SHP77 (cell line): Measurements from ENCODE around the gene LURAP1L.

Experiments
- DNase-seq, 2 experiments: peaks; one replicate each; lab custom pipeline; 2025; lab: John Stamatoyannopoulos, UW

LURAP1L gene

DNA sequence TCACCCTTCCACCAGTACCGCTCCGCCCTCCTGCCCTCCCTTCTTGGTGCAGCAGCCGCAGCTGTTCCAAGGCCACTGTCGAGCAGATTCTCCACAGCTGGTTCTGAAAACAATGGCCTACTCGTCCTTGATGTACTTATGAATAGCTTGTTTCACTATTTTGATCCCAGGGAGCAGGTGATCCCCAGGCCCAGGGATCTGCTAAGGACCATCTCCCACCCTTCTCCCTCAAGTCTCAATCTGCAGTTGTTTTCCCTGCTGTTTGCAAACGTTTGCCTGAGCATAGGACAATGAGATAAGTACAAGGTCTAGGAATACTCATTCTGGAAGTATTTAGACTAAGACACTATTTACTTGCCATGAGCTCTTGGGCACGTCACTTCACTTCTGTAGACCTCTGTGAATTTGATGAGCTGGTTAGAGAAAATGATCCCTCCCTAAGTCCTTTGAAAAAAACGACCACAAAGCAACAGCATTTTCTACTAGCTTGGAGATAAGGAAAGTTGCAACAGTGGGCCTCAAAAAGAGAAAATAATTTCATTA, 1.8 kb downstream of the LURAP1L start:
- peak in 1 of 2 experiments; percentile 80 for DNase-seq

DNA sequence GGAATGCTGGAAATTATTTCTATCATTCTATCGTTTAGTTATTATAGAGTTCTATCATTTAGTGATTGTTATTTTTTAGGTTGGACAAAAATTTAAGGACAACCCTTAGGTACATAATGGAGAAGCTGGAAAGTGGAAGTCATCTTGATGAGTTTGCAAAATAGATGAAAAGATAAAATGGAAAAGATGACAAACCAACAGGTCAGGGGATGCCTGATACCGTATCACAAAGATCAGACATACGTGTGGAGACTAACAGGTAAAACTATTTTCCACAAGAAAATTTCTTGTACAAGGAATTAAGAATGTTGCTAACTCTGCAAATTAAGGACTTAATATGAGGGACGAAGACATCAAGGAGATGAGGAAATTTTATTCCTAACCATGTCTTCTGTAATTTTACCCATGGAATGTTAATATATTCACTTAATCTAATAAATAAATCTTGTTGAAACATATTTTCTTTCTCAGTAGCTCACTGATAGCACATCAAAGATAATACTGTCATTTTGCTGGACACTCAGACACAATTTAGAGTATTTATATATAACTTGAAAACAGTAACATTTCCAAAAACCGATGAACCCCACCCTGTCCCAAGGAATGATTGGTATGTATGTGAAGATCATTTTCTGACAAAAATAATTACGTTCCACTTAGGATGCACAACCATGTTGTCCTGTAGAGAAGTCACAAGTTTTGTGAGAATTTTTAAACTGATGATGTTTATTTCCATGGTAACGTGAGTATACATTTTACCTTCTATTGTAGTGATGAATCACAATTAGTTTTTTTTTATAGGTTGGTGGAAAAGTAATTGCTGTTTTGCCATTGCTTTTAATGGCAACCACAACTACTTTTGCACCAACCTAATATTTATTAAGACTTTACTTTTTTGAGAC, 2.6 kb downstream of the LURAP1L start:
- DNase-seq: no peak

DNA sequence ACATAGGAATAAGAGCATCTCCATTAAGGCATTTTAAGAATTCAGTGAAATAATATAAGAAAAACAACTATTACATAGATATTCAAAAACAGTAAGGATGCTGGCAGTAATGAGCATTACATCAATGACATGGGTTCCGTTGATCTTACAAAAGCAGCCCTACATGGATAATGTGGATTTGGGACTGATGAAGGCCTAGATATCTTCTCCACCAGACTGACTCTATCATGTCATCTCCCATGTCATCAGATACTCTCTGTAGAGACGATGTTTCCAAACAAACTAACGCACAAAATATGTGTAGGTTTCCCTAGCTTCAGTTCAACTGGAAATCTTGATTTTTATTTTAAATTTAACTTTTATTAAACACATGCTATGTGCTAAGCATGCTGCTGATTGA, 3.6 kb downstream of the LURAP1L start:
- DNase-seq: no peak

DNA sequence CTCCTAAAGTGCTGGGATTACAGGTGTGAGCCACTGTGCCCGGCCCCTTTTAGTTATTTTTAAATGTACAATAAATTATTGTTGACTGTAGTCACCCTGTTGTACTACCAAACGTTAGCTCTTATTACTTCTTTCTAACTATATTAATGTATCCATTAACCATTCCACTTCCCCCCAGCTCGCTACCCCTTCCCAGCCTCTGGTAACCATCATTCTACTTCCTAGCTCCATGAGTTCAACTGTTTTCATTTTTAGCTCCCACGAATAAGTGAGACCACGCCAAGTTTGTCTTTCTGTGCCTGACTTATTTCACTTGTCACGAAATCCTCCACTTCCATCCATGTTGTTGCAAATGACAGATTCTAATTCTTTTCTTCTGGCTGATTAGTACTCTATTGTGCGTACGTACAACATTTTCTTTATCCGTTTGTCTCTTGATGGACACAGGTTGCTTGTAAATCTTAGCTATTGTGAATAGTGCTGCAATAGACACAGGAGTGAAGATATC, 6.5 kb downstream of the LURAP1L start:
- DNase-seq: no peak

DNA sequence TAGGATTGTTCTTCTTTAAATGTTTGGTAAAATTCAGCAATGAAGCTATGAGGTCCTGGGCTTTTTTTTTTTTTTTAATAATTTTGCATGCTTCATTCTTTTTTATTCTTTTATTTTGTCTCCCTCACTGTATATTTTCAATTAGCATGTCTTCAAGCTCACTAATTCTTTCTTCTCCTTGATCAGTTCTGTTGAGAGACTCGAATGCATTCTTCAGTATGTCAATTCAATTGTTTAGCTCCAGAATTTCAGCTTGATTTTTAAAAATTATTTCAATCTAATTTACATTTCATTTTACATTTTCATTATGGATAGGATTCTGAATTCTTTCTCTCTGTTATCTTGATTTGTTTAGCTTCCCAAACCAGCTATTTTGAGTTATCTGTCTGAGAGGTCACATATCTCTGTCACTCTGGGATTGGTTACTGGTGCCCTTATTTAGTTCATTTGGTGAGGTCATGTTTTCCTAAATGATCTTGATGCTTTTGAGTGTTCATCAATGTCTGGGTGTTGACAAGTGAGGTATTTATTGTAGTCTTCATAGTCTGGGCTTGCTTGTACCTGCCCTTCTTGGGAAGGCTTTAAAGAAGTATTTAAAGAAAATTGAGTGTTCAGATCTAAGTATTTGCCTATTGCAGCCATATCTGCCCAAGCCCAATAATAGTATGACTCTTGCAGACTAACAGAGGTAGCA, 9.1 kb downstream of the LURAP1L start:
- DNase-seq: no peak

DNA sequence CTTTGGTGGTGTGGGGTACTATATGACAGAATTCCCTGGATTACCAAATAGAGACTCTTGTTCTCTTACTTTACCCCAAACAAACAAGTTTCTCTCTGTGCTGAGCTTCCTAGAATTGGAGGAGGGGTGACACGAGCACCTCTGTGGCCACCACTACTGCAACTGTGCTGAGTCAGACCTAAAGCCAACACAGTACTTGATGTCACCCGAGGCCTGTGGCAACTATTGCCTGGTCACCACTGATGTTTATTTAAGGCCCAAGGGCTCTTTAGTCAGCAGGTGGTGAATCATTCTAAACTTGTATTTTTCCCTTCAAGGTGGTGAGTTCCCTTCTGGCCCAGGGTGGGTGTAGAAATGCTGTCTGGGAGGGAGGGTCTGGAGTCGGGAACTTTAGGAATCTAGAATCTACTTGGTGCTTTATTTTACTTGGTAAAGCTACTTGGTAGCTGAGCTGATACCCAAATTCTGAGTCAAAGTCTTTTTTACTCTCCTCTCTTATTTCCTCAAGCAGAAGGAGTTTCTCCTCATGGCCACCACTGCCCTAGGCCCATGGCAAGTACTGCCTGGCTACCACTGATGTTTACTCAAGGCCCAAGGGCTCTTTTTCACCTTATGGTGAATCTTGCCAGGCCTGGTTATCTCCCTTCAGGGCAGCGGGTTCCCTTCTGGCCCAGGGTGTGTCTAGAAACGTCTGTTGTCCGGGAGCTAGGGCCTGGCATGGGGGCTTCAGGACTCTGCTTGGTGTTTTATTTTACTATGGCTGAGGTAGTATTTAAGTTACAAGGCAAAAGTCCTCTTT, 9.8 kb downstream of the LURAP1L start:
- DNase-seq: peak; percentile 77

DNA sequence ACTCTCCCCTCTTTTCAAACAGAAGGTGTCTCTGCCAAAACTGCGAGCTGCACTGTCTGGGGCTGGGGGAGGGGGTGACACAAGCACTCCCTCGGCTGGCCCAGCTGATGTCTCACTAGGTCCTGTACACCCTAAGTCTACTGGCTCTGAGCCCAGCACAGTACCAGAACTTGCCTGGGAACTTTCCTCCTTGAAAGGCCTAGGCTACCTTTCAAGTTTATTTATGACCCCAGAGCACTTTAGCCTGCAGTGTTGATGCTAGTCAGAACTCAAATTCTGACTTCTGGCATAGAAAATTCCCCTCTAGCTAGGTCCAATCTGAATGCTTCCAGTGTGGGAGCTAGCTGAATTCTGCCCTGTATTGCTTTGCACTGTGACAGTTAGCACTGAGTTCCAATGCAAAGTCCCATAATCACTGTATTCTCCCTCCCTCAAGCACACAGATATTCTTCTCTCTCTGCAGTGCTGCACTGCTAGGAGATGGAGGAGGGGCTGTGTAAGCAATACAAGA, 10.5 kb downstream of the LURAP1L start:
- peak in 1 of 2 experiments; percentile 2 for DNase-seq

DNA sequence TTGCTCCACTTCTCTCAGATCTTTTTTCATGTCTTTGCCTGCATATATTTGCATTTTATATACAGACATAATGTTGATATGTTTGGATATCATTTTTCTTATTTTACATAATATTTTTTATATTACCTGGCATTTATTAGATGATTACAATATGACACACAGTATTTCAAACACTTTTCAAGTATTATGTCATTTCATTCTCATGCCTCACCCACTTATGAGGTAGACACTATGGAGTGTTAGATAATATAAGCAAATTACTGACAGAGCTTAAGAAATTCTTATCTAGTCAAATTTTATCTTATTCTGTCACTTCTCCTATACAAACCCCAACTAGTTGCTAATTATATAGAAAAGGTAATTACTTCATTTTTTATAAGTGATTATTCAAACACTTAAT, 11.1 kb downstream of the LURAP1L start:
- no peak for DNase-seq

DNA sequence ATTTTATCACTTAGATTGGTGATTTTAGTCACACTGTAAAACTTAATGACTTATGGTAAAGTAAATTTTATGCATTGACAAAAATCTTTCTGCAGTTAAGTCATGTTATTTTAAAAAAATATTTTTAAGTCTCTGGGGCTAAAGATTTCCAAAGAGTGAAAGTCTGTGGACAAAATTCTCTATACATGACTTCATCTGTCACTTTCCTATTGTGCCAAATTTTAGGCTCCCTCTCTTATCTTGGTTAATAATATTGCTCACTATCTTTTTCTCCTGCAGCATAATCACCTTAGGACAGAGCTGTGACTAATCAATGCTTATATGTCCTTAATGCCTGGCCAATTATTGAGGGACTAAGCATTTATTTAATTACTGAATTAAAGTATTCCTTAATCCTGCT, 15.2 kb downstream of the LURAP1L start:
- DNase-seq: no peak

DNA sequence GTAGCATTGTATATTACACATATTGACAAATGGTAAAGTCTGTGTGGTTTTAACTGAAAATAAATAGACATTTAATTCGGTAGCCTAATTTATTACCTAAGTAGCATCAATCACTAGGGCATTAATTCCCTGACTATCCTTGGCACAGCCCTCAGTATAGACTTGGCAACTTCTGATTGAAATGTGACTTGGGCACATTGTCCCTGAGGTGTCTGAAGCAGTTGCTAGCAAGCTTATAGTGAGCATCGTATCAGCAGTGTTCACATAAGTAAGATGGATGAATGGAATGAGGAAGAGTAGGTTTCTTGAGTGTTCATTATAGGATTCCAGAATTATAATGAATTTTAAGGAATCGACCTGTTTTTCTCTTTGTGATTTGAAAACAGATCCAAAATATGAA, 16.1 kb downstream of the LURAP1L start:
- DNase-seq: no peak

DNA sequence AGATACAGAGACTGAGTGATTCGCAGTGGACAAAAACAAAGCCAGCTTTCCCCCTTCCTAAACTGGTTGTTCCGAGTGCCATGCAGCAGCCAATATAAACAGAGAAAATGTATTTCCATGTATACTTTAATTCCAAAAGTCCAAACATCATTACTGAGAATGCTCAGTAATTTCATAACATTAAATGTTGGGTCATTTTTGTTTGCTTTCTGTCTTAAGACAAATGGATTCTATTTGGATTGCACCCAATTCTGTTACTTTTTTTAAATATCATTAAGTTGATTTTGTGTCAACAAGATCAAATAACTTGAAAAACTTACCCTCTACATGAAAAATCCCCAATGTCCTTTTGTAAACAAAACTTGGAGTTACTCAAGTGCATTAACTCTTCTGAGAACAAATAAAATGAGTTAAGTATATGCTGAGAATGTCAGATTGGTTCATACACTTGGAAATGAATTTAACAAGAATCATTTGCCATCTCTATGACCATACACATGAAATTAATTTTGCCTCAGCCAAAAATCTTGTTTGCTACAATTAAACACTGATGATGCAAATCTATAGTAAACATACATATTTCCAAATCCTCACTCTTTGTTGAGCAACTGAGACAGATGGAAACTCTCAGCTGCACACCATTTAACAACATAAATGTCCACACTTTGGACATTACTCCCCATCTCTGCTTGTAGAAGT, 19.4 kb downstream of the LURAP1L start:
- DNase-seq: no peak

DNA sequence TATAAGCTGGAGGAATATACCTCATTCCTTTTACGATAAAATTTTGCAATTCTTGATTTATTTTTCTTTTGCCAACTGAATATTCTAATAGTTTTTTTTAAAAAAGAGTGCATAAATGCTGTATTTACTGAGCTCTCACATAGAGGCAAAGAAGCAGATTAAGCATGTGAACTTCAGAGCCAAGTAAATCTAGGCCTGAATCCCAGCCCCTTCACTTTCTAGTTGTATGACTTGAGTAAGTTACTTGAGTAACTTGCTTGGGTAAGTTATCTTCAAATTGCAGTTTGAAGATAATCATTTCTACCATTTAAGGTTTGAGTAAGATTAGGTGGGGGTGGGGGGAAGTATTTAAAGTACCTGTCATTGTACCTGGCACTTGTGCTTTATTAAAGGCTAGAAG, 21.8 kb downstream of the LURAP1L start:
- no peak for DNase-seq

DNA sequence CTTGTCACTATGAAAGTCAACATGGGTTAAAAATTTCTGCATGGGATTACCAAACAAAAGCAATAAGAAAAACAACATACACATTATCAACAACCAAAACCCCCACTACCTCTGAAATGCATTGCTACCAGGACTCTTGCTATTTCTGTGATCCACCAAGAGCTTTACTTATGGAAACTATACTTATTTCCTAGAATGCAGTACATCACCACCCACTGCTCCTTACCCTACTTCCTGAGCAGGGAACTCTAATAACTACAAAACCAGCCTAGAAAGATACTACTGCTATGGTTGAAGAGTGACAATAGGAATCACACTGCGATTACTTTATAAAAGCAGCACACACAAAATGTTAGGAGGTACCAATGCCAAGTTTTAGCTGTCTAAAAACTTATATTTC, 22.2 kb downstream of the LURAP1L start:
- DNase-seq: no peak

DNA sequence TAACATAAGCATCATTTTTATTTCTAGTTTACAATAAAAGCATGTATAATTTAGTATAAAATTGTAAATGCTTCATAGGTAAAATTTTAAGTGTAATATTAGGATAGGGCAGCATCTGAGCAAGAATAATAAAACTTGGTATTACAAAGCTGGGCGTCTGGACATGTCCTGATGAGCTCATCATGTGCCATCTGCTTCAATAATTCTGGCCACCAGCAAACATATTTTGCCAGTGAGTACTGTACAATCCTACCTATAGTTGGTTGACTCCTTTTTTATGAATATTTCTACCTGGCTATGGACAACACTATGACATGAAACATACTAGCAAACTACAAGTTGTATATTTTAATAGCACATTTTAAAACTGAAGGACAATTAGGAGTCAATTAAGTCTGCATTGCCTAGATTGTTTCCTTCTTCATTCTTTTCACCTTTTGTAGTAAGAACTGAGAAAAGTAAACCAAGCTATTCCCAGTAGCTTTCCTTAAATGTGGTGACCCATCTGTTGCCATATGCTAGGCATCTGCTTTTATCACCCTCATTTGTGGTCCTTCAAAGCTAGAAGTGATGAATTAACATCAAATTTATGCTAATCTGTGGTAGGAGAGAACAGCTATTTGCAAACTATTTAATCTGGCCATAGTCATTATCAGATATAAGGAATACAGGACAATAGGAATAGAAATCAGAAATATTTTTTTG, 23.4 kb downstream of the LURAP1L start:
- peak; percentile 15 to 45 for DNase-seq

DNA sequence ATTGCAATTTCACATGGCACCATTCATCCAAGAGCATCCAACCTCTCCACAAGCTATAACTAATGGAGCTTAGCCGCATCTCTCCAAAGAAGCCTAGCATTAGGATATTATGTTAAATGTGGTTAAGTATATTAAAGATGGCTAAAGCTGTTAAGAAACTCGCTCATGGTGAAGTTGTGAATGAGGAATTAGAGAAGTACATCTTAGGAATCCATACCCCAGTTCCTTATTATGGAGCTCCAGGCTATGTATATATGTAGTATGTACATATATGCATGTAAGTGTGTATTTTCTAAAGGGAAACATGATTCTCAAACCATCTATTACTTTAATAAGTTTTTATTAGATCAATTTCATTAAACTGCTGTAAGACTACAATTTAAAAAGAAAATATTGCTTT, 26.4 kb downstream of the LURAP1L start:
- no peak for DNase-seq

DNA sequence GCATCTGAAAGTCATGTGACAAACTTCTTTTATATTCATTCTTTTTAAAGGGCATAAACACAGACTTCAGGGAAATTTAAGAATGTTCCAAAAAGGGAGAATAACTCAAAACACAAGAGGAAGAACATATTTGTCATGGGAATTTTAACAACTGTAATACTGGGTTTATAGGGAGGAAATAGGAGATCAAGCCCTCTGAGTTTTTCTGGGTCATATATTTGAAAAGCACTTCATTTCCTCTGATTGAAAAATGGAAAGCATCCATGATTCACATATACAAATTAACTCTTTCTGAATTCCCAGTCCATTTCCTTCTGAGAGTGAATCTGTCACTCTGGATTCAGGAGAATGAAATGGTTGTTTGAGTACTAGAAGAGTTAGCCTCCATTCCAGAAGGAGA, 26.8 kb downstream of the LURAP1L start:
- DNase-seq: no peak

DNA sequence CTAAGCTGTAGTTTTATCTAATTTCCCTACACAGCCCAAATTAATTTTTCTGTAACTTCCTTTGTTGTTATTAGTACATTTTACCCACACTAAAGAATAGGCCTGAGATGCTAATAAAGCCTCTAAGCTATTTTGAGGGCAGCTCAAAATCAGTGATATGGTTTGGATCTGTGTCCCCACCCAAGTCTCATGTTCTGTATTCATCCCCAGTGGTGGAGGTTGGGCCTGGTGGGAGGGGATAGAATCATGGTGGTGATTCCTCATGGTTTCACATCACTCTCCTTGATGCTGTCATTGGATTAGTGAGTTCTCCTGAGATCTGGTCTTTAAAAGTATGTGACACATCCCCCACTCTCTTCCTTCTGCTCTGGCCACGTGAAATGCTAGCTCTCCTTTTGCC, 27.3 kb downstream of the LURAP1L start:
- no peak for DNase-seq

DNA sequence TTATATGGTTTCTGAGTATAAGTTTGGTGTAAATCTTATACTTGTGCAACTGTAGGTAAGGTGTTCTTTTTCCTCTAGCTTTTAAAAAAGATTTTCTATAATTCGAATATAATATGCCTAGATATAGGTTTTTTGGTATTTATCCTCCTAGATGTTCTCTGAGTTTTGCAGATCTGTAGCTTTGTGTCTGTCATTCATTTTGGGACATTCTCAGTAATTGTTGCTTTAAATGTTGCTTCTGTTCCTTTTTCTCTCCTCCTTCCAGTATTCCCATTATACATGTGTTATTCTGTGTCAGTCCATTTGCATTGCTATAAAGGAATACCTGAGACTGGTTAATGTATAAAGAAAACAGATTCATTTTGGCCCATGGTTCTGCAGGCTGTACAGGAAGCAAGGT, 33.7 kb downstream of the LURAP1L start:
- DNase-seq: no peak

DNA sequence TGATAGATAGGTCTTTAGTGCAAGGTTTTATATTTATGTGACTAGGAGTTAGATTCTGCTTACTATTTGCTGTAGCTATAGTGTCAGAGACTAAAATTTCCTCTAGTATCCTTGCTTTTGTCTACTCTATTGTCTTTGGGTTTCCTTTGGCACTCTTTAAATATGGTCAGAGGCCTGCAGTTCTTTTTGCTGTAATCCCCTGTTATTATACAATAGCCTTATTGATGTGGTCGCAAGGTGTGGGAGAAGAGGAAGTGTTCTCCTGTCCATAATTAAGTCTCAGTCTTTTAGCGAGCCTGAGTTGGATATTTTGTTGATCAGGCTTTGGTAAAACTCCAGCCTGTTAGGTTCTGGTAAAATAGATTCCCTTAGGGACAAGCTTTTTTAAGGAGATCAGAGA, 34.9 kb downstream of the LURAP1L start:
- no peak for DNase-seq

DNA sequence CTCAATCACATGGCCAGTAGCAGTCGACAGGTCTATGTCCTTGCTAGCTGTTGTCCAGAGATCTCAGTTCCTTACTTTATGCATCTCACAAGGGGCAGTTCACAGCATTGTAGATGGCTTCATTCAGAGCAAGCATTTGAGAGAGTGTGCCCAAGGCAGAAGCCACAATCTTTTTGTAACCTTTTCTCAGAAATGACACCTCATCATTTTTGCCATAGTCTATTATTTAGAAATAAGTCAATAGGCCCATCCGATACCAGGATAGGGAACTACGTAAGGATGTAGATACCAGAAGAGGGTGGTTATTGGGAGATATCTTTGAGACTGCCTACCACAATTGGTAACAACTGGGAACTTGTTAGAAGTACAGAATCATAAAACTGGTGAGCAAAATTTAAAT, 37.1 kb downstream of the LURAP1L start:
- DNase-seq: no peak

DNA sequence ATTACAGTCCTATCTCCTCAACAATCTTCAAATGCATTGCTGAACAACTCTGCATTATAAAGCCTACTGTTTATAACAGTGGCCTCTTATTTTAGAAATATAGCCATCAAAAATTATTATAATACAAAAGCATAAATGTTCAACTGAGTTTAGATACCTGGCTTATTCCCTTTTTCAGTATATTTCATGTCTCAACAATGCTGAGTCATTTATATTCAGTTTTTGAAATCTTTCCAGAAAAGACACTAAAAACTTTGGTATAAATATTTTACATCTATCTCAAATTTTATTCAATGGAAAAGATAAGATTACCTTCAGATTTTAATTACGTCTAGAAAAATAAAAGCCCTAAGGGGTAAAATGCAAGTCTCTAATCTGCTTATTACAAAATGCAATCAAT, 37.9 kb downstream of the LURAP1L start:
- no peak for DNase-seq
